ENCODE measurements around the gene TBPL1.

GRCh38 chr6:134022650-134023049 lies 69.6 kb downstream of the TBPL1 start:
- TF ChIP-seq CTCF (IDR thresholded peaks at IDR 0.05) (no peak), POLR2A (IDR thresholded peaks at IDR 0.05) (no peak), EP300 (IDR thresholded peaks at IDR 0.05; ENCODE audit: low read depth) (no peak)

Data from transverse colon (tissue), 3 donors.